HG02642 (cell line): ENCODE measurements around the gene ALG5.

Source experiments
- ATAC-seq: cut with Tn5 transposase; IDR thresholded peaks from one replicate; pipeline ENCODE4 v1.9.1; 2021; ENCODE audit warnings: mild to moderate bottlenecking; ENCODE audit not compliant: unreplicated experiment, poor library complexity

ALG5 gene

GRCh38 chr13:36999054-36999714 is at the start of gene ALG5:
ALG5 (minus strand) TSS chr13:36999340; CDS start chr13:36999300, 40 bp downstream.
- ATAC-seq: peak; percentile 70

GRCh38 chr13:37047846-37048245 is 48.7 kb upstream of the ALG5 start:
- no peak for ATAC-seq

GRCh38 chr13:37047032-37047431 is 47.9 kb upstream of the ALG5 start:
- ATAC-seq: no peak

GRCh38 chr13:37046062-37046461 is 46.9 kb upstream of the ALG5 start:
- no peak for ATAC-seq

GRCh38 chr13:37040789-37041188 is 41.6 kb upstream of the ALG5 start:
- no peak for ATAC-seq

- no peak for ATAC-seq
These were observed 40.8 kb upstream of the ALG5 start for GRCh38 chr13:37039896-37040295.

GRCh38 chr13:37037241-37037640 is 38.1 kb upstream of the ALG5 start:
- ATAC-seq: no peak

GRCh38 chr13:37029617-37030016 is 30.5 kb upstream of the ALG5 start:
- ATAC-seq: no peak

- ATAC-seq: no peak
These were observed 28.5 kb upstream of the ALG5 start for GRCh38 chr13:37027639-37028038.

- ATAC-seq: no peak
These were observed 27.6 kb upstream of the ALG5 start for GRCh38 chr13:37026771-37027170.

GRCh38 chr13:37023871-37024270 is 24.7 kb upstream of the ALG5 start:
- no peak for ATAC-seq

GRCh38 chr13:37014609-37015008 is 15.5 kb upstream of the ALG5 start:
- ATAC-seq: no peak

- no peak for ATAC-seq
These were observed 12.6 kb upstream of the ALG5 start for GRCh38 chr13:37011788-37012187.

GRCh38 chr13:37011002-37011401 is 11.9 kb upstream of the ALG5 start:
- ATAC-seq: no peak

GRCh38 chr13:37010424-37010823 is 11.3 kb upstream of the ALG5 start:
- no peak for ATAC-seq

GRCh38 chr13:37009692-37010091 is 10.6 kb upstream of the ALG5 start:
- no peak for ATAC-seq

- no peak for ATAC-seq
These were observed 2.7 kb upstream of the ALG5 start for GRCh38 chr13:37001921-37002250.

- ATAC-seq: no peak
These were observed 507 bp downstream of the ALG5 start for GRCh38 chr13:36998624-36999041.

- no peak for ATAC-seq
These were observed 1.3 kb downstream of the ALG5 start for GRCh38 chr13:36997716-36998427.

GRCh38 chr13:36992362-36992761 is 6.8 kb downstream of the ALG5 start:
- no peak for ATAC-seq

GRCh38 chr13:36986462-36987240 is 12.5 kb downstream of the ALG5 start:
- ATAC-seq: no peak
